ES-I3 (cell line): ENCODE results near the gene C12orf56.
"Not testable (repeated sequence)": the region's sequence is repeated elsewhere in the genome, so short reads cannot be mapped to it uniquely, and the experiment has no call there.

Experiments used
- H3K36me3 ChIP-seq: 2 replicates; pipeline ENCODE4 v1.6.1; 2013; ENCODE audit warnings: mild to moderate bottlenecking, low read length, control low read depth, moderate library complexity; ENCODE audit not compliant: insufficient read depth
- H3K4me1 ChIP-seq: 2 replicates; pipeline ENCODE4 v1.6.1; 2013; ENCODE audit warnings: mild to moderate bottlenecking, control low read depth, low read length; ENCODE audit not compliant: insufficient read depth
- H3K9ac ChIP-seq: 2 replicates; pipeline ENCODE4 v1.6.1; 2013; ENCODE audit warnings: low read depth, mild to moderate bottlenecking, low read length, moderate library complexity
- H3K9me3 ChIP-seq: 2 replicates; pipeline ENCODE4 v1.6.1; 2013; ENCODE audit warnings: mild to moderate bottlenecking, low read length, moderate library complexity; ENCODE audit not compliant: control insufficient read depth, insufficient read depth

Gene C12orf56

DNA sequence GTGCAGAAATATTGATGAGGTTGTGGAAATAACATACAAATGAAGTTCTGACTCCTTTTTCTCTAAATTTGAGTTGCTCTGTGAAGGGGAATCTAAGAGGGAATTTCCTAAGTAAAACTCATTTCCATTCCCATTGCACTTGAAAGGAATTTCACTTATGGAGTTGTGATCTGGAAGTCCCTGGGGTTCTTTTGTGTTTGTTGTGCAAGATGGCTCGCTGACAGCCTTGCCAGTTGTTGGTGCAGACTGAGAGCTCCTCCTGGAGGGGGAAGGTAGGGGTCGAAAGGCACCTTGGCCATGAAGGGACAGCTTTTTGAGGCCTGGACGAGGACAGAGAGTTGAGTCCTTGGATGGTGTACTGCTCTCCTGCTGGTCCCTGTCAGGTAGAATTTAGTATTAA, 72.0 kb downstream of the C12orf56 start:
- Histone ChIP-seq H3K36me3 (no peaks in the 10 kb centered on the region), H3K4me1 (peaks cover 23% of the 10 kb centered on the region), H3K9ac (no peak overlapping the region), H3K9me3 (peaks cover 3% of the 10 kb centered on the region; the same call in 1 of the 2 replicates)

DNA sequence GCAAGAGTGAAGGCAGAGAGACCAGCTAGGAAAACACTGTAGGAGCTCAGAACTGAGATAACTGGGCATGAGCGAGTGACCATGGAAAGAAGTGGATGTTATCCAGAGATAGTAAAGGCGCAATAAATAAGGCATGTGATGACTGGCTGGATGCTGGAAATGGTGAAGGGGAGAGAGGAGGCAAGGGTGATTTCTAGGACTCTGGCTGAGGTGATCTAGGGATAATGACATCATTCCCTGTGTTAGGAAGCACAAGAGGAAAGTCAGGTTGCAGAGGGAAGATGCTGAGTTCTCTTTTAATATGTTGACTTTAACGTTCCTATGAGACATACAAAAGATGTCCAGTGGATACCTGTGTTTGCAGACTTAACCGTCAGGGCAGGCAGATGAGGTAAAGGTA, 78.7 kb downstream of the C12orf56 start:
- Histone ChIP-seq H3K9ac (no peak overlapping the region), H3K36me3 (no peaks in the 10 kb centered on the region), H3K4me1 (no peaks in the 10 kb centered on the region), H3K9me3 (no peaks in the 10 kb centered on the region)

GRCh38 chr12:64304571-64304970, 86.0 kb downstream of the C12orf56 start:
- Histone ChIP-seq H3K4me1 (peaks cover 11% of the 10 kb centered on the region; the same call in 1 of the 2 replicates), H3K9ac (no peak overlapping the region), H3K9me3 (no peaks in the 10 kb centered on the region), H3K36me3 (no peaks in the 10 kb centered on the region)

DNA sequence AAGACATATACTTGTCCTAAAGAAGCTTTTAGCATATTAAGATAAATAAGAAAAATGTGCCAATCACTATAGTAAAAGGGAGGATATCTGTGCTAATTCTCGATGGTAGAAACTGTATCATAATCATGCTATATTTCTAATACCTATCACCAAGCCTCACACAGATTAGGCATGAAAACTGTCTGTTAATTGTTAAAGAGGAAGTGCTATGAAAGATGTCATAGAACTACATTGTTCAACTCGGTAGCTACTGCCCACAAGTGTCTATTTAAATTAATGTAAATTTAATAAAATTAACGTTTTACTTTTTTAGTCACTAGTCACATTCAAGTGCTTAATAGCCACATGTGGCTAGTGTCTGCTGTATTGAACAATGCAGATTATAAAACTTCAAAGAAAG, 90.9 kb downstream of the C12orf56 start:
- Histone ChIP-seq H3K9me3 (no peaks in the 10 kb centered on the region), H3K4me1 (peaks cover 6% of the 10 kb centered on the region; the same call in 1 of the 2 replicates), H3K36me3 (no peaks in the 10 kb centered on the region)

DNA sequence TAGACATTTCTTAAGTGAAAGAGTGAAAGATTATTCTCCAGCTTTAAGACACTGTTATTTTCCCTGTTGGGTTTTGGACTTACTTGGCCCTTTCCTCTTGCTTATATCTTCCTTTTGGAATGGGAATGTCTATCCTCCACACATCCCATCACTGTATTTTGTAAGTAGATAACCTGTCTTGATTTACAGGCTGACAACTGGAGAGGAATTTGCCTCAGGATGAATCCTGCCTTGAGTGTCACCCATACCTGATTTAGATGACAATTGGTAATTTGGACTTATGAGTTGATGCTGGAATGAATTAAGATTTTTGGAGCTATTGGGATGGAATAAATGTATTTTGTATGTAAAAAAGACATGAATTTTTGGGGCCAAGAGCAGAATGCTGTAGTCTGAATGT, 94.3 kb downstream of the C12orf56 start:
- Histone ChIP-seq H3K4me1 (no peaks in the 10 kb centered on the region), H3K36me3 (no peaks in the 10 kb centered on the region), H3K9ac (no peak overlapping the region), H3K9me3 (no peaks in the 10 kb centered on the region)

More for the DNA sequence above, 90.9 kb downstream of the C12orf56 start:
- H3K9ac ChIP-seq, result no peak overlapping the region

GRCh38 chr12:64293654-64294364, 96.7 kb downstream of the C12orf56 start:
- peak overlapping the region; percentile 42 for H3K9ac ChIP-seq
- H3K36me3 ChIP-seq, result no peaks in the 10 kb centered on the region
- no peaks in the 10 kb centered on the region for H3K9me3 ChIP-seq
- no peaks in the 10 kb centered on the region for H3K4me1 ChIP-seq

GRCh38 chr12:64293174-64293573, 97.4 kb downstream of the C12orf56 start:
- H3K36me3 ChIP-seq, H3K9me3 ChIP-seq, H3K4me1 ChIP-seq: not testable (repeated sequence)
- H3K9ac ChIP-seq, result peak overlapping the region; percentile 42

DNA sequence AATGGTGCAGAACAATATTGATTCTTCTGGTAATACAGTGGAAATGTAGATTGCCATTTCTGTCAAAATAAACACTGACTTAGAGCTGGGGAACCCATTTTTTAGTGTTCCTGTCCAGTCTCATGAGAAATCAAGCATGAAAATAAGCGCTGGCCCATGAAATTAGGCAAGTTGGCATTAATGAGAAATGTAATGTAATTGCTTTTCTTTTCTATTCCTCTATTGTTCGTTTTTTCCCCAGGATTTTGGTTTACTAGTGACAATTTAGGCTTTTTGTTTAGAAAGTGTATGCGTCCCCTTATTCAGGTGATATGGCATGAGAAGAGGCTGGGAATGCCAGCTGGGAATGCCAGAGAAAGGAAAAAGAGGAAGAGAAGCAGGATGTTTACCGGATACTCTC, 104.0 kb downstream of the C12orf56 start:
- Histone ChIP-seq H3K4me1 (no peaks in the 10 kb centered on the region), H3K9ac (no peak overlapping the region), H3K9me3 (no peaks in the 10 kb centered on the region), H3K36me3 (no peaks in the 10 kb centered on the region)

DNA sequence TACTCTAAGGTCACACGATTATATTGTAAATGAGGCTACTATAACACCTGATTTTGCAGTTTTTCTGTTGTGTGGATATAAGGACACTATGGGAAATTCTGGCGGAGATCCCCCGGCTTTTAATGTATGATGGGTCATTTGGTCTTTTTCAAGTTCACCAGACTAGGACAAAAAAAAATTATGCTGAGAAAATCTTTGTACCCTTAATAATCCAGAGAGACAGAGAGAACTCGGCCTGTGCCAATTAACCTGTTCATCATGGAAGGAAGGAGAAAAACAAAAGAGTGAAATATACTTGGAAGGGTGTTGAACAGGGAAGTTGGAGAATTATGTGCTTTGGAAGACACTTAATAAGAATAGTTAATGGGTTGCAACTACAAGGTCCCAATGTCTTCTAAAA, 106.3 kb downstream of the C12orf56 start:
- Histone ChIP-seq H3K9ac (no peak overlapping the region), H3K4me1 (no peaks in the 10 kb centered on the region), H3K36me3 (no peaks in the 10 kb centered on the region), H3K9me3 (no peaks in the 10 kb centered on the region)

GRCh38 chr12:64278421-64278820, 112.1 kb downstream of the C12orf56 start:
- Histone ChIP-seq H3K9me3 (no peaks in the 10 kb centered on the region; the same call in 1 of the 2 replicates), H3K9ac (no peak overlapping the region), H3K4me1 (peaks cover 8% of the 10 kb centered on the region), H3K36me3 (no peaks in the 10 kb centered on the region)

- no peak overlapping the region for H3K9ac ChIP-seq
Measured at GRCh38 chr12:64273527-64274403, 116.8 kb downstream of the C12orf56 start.

GRCh38 chr12:64270411-64270810, 120.1 kb downstream of the C12orf56 start:
- Histone ChIP-seq H3K9ac (no peak overlapping the region), H3K4me1 (peaks cover 8% of the 10 kb centered on the region), H3K9me3 (no peaks in the 10 kb centered on the region), H3K36me3 (no peaks in the 10 kb centered on the region)

More at GRCh38 chr12:64273527-64274403, 116.8 kb downstream of the C12orf56 start:
- Histone ChIP-seq H3K4me1 (peaks cover 8% of the 10 kb centered on the region), H3K36me3 (no peaks in the 10 kb centered on the region), H3K9me3 (no peaks in the 10 kb centered on the region; the same call in 1 of the 2 replicates)

GRCh38 chr12:64269161-64269560, 121.4 kb downstream of the C12orf56 start:
- peaks cover 3% of the 10 kb centered on the region; the same call in 1 of the 2 replicates for H3K4me1 ChIP-seq
- no peak overlapping the region for H3K9ac ChIP-seq
- H3K9me3 ChIP-seq, result no peaks in the 10 kb centered on the region

GRCh38 chr12:64268409-64268808, 122.1 kb downstream of the C12orf56 start:
- no peaks in the 10 kb centered on the region for H3K4me1 ChIP-seq
- H3K9ac ChIP-seq, result no peak overlapping the region
- no peaks in the 10 kb centered on the region for H3K9me3 ChIP-seq
- H3K36me3 ChIP-seq, result no peaks in the 10 kb centered on the region

More at GRCh38 chr12:64269161-64269560, 121.4 kb downstream of the C12orf56 start:
- H3K36me3 ChIP-seq, result no peaks in the 10 kb centered on the region

DNA sequence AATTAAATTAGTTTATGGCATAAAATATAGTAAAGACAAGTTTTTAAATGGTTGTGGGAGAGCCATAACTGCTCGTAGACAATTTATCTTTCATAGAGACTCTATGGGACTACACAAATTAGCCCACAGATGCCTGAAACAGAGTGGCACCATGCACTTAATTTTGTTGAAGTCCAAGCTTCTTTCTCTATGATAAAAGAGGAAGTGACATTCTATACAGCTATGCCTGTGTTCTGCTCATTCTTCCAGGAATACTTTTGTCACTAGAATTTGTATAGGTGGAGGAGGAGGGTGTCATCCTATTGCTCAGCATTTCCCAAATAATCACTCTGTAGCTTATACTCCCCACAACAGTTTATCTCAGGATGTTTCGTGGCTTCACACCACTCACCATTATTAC, 124.7 kb downstream of the C12orf56 start:
- Histone ChIP-seq H3K4me1 (no peaks in the 10 kb centered on the region), H3K9me3 (no peaks in the 10 kb centered on the region), H3K9ac (no peak overlapping the region), H3K36me3 (no peaks in the 10 kb centered on the region)
